GM12878 (cell line): ENCODE results near the gene GLT8D1. TPM values are rescaled to one million over a fixed set of nuclear protein-coding genes. Genes with fewer than 3 reads are reported as not detected.

ENCODE experiments used
- ATF3 ChIP-seq: IDR thresholded peaks from 2 replicates; pipeline ENCODE4 v1.6.1; 2011; ENCODE audit warnings: low read depth, mild to moderate bottlenecking, low read length, moderate library complexity, borderline replicate concordance; ENCODE audit errors: extremely low read depth
- BCL11A ChIP-seq: IDR thresholded peaks from 2 replicates; pipeline ENCODE4 v1.6.1; 2011; ENCODE audit warnings: low read depth, low read length
- CBX5 ChIP-seq: sonication (generic); IDR thresholded peaks from 2 replicates; pipeline ENCODE4 v1.6.1; 2016; ENCODE audit warnings: low read depth, moderate library complexity, mild to moderate bottlenecking, inconsistent platforms
- CHD2 ChIP-seq: IDR thresholded peaks from 2 replicates; pipeline ENCODE4 v1.6.1; 2011; ENCODE audit warnings: low read depth, low read length, improper control_type of control experiment, borderline replicate concordance
- CHD4 ChIP-seq: fragments of 200-600 bp; sonication (generic); IDR thresholded peaks from 2 replicates; pipeline ENCODE4 v1.6.1; 2016; ENCODE audit warnings: mild to moderate bottlenecking
- CREM ChIP-seq: IDR thresholded peaks from 2 replicates; pipeline ENCODE4 v1.6.1; 2014; ENCODE audit warnings: antibody characterized with exemption, low read depth
- FOS ChIP-seq: IDR thresholded peaks from 3 replicates; pipeline ENCODE4 v1.6.1; 2011; ENCODE audit warnings: borderline replicate concordance; ENCODE audit not compliant: insufficient read length; ENCODE audit errors: extremely low read depth
- FOXM1 ChIP-seq: IDR thresholded peaks from 2 replicates; pipeline ENCODE4 v1.6.1; 2012; ENCODE audit warnings: low read depth, mild to moderate bottlenecking, inconsistent platforms, low read length, moderate library complexity
- GATAD2B ChIP-seq: fragments of 450-650 bp; conservative IDR thresholded peaks from 2 replicates; pipeline ENCODE4 v1.6.1; 2017; ENCODE audit warnings: low read depth, mild to moderate bottlenecking, moderate library complexity
- HCFC1 ChIP-seq: fragments of 150-350 bp; IDR thresholded peaks from 2 replicates; pipeline ENCODE4 v1.6.1; 2014; ENCODE audit warnings: low read length
- IRF4 ChIP-seq: IDR thresholded peaks from 2 replicates; pipeline ENCODE4 v1.6.1; 2011; ENCODE audit warnings: low read depth, low read length
- JUND ChIP-seq: IDR thresholded peaks from 2 replicates; pipeline ENCODE4 v1.6.1; 2012; ENCODE audit warnings: low read depth, mild to moderate bottlenecking, low read length, improper control_type of control experiment, moderate library complexity
- KLF5 ChIP-seq: fragments of 450-650 bp; IDR thresholded peaks from 2 replicates; pipeline ENCODE4 v1.6.1; 2014; ENCODE audit warnings: mild to moderate bottlenecking; ENCODE audit not compliant: partially characterized antibody
- LARP7 ChIP-seq: fragments of 450-650 bp; IDR thresholded peaks from 2 replicates; pipeline ENCODE4 v1.6.1; 2017; ENCODE audit warnings: mild to moderate bottlenecking
- MEF2B ChIP-seq: fragments of 450-650 bp; IDR thresholded peaks from 2 replicates; pipeline ENCODE4 v1.6.1; 2018; ENCODE audit warnings: mild to moderate bottlenecking, moderate library complexity; ENCODE audit not compliant: partially characterized antibody, poor library complexity, severe bottlenecking
- MYB ChIP-seq: fragments of 150-350 bp; IDR thresholded peaks from 2 replicates; pipeline ENCODE4 v1.6.1; 2014; ENCODE audit warnings: mild to moderate bottlenecking, low read depth, low read length, borderline replicate concordance
- NFXL1 ChIP-seq: fragments of 450-650 bp; IDR thresholded peaks from 2 replicates; pipeline ENCODE4 v1.6.1; 2017; ENCODE audit warnings: antibody characterized with exemption, mild to moderate bottlenecking, borderline replicate concordance
- NFYB ChIP-seq: IDR thresholded peaks from 2 replicates; pipeline ENCODE4 v1.6.1; 2011; ENCODE audit warnings: low read depth, mild to moderate bottlenecking, low read length, improper control_type of control experiment, moderate library complexity; ENCODE audit not compliant: insufficient read depth
- POLR2AphosphoS2 ChIP-seq: IDR thresholded peaks from 2 replicates; pipeline ENCODE4 v1.6.1; 2011; ENCODE audit warnings: low read depth, mild to moderate bottlenecking, low read length, improper control_type of control experiment, moderate library complexity
- RAD51 ChIP-seq: fragments of 450-650 bp; IDR thresholded peaks from 2 replicates; pipeline ENCODE4 v1.6.1; 2016; ENCODE audit warnings: moderate library complexity, mild to moderate bottlenecking, inconsistent platforms
- RCOR1 ChIP-seq: conservative IDR thresholded peaks from 2 replicates; pipeline ENCODE4 v1.6.1; 2012; ENCODE audit warnings: low read depth, low read length, improper control_type of control experiment
- SMARCA5 ChIP-seq: fragments of 450-650 bp; IDR thresholded peaks from 2 replicates; pipeline ENCODE4 v1.6.1; 2017; ENCODE audit warnings: mild to moderate bottlenecking
- SREBF1 ChIP-seq: IDR thresholded peaks from 2 replicates; pipeline ENCODE4 v1.6.1; 2012; ENCODE audit warnings: mild to moderate bottlenecking, low read length
- SREBF2 ChIP-seq: IDR thresholded peaks from 2 replicates; pipeline ENCODE4 v1.6.1; 2012; ENCODE audit warnings: mild to moderate bottlenecking, low read length
- WRNIP1 ChIP-seq: IDR thresholded peaks from 2 replicates; pipeline ENCODE4 v1.6.1; 2011; ENCODE audit warnings: low read depth, low read length, improper control_type of control experiment, borderline replicate concordance
- YY1 ChIP-seq: IDR thresholded peaks from 2 replicates; pipeline ENCODE4 v1.6.1; 2011; ENCODE audit warnings: low read depth, mild to moderate bottlenecking, low read length
- ZNF274 ChIP-seq: IDR thresholded peaks from one replicate; pipeline ENCODE4 v1.8.0; 2011; ENCODE audit not compliant: insufficient read length, insufficient read depth
- polyA plus RNA-seq, 11 experiments: library from polyadenylated mRNA; depleted of rRNA in 4 of 11; unstranded in 6 of 11; stranded (reverse) in 5 of 11; fragments of >200 nt; fragmentation: Nextera tagmentation in 4 of 11; fragmentation: Illumina TruSeq in 1 of 11; extraction: Ambion mirVana in 4 of 11; extraction: Trizol in 1 of 11; gene quantifications; 1 replicate in 1 of 11; 2 replicates in 10 of 11; pipeline versions ENCODE4 v1.2.1 to v1.2.3, GENCODE V29; 2011 to 2016; ENCODE audit warnings: inconsistent platforms in 2 of 11, missing spikeins in 2 of 11, low read depth in 1 of 11
- total RNA-seq, 4 experiments: library from RNA; depleted of rRNA in 3 of 4; stranded (reverse); fragments of >200 nt in 3 of 4; fragmentation: Illumina TruSeq in 1 of 4; extraction: Trizol in 1 of 4; gene quantifications; 2 replicates each; pipeline versions ENCODE4 v1.2.1 to v1.2.3, GENCODE V29; 2013 to 2021
- TF ChIP-seq, protein P1 (sequence below): IDR thresholded peaks from 2 replicates; pipeline ENCODE4 v1.6.1; 2011; ENCODE audit warnings: mild to moderate bottlenecking, low read depth, low read length, moderate library complexity; ENCODE audit not compliant: insufficient replicate concordance
- TF ChIP-seq, protein P2 (sequence below): fragments of 450-650 bp; IDR thresholded peaks from 2 replicates; pipeline ENCODE4 v1.6.1; 2017; ENCODE audit warnings: low read depth, mild to moderate bottlenecking, moderate library complexity

The GLT8D1 gene
- total and polyA plus RNA-seq, 10 of the 15 experiments (the other 5 are each of a cell fraction or from before 2014, with no cell fraction given), result 25.3 to 73.4 (median 48.4) TPM

DNA sequence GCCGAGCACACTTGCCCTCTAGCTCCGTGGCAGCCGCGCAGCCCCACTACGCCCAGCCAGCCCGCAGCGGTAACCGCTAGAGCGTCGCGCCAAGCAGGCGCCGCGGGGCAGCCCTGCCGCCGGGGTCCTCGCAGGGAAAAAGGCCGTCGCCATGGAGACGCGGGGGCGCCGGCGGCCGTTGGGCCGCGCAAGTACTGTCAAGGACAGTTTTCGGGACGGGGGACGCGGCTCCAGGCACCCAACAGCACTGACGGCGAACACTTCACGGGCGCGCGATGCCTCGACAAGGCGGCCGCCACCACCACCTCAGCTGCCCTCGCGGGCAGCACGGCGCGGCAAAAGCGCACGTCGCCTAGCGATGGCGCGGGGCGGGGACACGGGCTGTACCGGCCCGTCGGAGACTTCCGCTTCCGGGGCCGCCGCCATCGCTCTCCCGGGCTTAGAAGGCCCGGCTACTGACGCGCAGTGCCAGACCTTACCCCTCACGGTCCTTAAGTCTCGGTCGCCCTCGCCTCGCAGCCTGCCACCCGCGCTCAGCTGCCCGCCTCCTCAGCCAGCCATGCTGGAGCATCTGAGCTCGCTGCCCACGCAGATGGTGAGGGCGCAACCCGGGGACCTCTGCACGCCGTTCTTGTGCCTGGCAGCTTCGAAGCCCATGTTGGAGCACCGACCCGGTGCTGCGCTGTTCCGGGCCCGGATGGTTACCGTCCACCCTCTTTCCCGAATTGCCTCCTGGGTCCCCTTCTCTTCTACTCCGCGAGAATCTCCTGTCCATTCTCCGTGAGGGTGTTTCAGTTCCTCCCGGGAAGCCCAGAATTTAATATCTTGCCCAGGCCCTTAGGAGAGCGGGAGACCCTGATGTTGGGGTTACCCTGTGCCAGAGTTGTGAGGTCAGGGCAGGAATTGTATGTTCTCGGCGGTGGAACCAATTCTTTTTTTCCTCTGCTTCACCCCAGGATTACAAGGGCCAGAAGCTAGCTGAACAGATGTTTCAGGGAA is at the start of gene GLT8D1, which contains the start of gene SPCS1 (continued):
- TF ChIP-seq ATF3, result no peak
- TF ChIP-seq, protein P1, sequence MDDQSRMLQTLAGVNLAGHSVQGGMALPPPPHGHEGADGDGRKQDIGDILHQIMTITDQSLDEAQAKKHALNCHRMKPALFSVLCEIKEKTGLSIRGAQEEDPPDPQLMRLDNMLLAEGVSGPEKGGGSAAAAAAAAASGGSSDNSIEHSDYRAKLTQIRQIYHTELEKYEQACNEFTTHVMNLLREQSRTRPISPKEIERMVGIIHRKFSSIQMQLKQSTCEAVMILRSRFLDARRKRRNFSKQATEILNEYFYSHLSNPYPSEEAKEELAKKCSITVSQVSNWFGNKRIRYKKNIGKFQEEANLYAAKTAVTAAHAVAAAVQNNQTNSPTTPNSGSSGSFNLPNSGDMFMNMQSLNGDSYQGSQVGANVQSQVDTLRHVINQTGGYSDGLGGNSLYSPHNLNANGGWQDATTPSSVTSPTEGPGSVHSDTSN, result no peak
- no peak for TF ChIP-seq FOS
- no peak for TF ChIP-seq CBX5
- TF ChIP-seq GATAD2B, result peak; percentile 84
- TF ChIP-seq BCL11A, result no peak
- TF ChIP-seq RCOR1, result no peak
- TF ChIP-seq, protein P2, sequence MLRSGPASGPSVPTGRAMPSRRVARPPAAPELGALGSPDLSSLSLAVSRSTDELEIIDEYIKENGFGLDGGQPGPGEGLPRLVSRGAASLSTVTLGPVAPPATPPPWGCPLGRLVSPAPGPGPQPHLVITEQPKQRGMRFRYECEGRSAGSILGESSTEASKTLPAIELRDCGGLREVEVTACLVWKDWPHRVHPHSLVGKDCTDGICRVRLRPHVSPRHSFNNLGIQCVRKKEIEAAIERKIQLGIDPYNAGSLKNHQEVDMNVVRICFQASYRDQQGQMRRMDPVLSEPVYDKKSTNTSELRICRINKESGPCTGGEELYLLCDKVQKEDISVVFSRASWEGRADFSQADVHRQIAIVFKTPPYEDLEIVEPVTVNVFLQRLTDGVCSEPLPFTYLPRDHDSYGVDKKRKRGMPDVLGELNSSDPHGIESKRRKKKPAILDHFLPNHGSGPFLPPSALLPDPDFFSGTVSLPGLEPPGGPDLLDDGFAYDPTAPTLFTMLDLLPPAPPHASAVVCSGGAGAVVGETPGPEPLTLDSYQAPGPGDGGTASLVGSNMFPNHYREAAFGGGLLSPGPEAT, result peak; percentile 70; the same call in 1 of the 2 replicates
- TF ChIP-seq HCFC1, result peak; percentile 66
- no peak for TF ChIP-seq IRF4
- no peak for TF ChIP-seq CHD4
- peak; percentile 57 for TF ChIP-seq MEF2B
- peak; percentile 91 for TF ChIP-seq LARP7
- TF ChIP-seq JUND, result no peak
- TF ChIP-seq MYB, result peak; percentile 71; the same call in 1 of the 2 replicates
- TF ChIP-seq FOXM1, result no peak; the same call in 1 of the 2 replicates
- no peak for TF ChIP-seq ZNF274
- no peak for TF ChIP-seq SREBF1
- TF ChIP-seq CHD2, result no peak
- TF ChIP-seq POLR2AphosphoS2, result peak; percentile 54
- no peak for TF ChIP-seq SREBF2
- TF ChIP-seq CREM, result peak; percentile 77; the same call in 1 of the 2 replicates
- no peak for TF ChIP-seq NFYB
- no peak for TF ChIP-seq NFXL1
- no peak; the same call in none of the 2 replicates for TF ChIP-seq SMARCA5
- TF ChIP-seq RAD51, result no peak
- no peak for TF ChIP-seq WRNIP1
- TF ChIP-seq KLF5, result peak; percentile 56
- peak; percentile 97 for TF ChIP-seq YY1
